Measurements from ENCODE around the gene CASZ1.

The CASZ1 gene

GRCh38 chr1:10640843-10641553 lies 155.4 kb downstream of the CASZ1 start:
- Histone ChIP-seq H3K36me3 (ENCODE audit: control insufficient read depth, insufficient read depth, low read length) (peaks cover 6% of the 10 kb centered on the region), H3K9ac (ENCODE audit: low read depth, low read length) (no peak overlapping the region), H3K4me1 (ENCODE audit: control insufficient read depth, insufficient read depth, low read length) (no peaks in the 10 kb centered on the region), H3K9me3 (ENCODE audit: control insufficient read depth, insufficient read depth, low read length) (no peaks in the 10 kb centered on the region), H3K4me3 (ENCODE audit: low read depth, low read length) (no peak overlapping the region), H3K27me3 (ENCODE audit: control insufficient read depth, insufficient read depth, low read length) (peaks cover 17% of the 10 kb centered on the region)

GRCh38 chr1:10639775-10640578 lies 156.5 kb downstream of the CASZ1 start:
- no peaks in the 10 kb centered on the region for H3K9me3 ChIP-seq (ENCODE audit: control insufficient read depth, insufficient read depth, low read length)
- H3K4me3 ChIP-seq (ENCODE audit: low read depth, low read length): peak overlapping the region; percentile 18
- no peak overlapping the region for H3K9ac ChIP-seq (ENCODE audit: low read depth, low read length)
- H3K36me3 ChIP-seq (ENCODE audit: control insufficient read depth, insufficient read depth, low read length): peaks cover 6% of the 10 kb centered on the region
- H3K27me3 ChIP-seq (ENCODE audit: control insufficient read depth, insufficient read depth, low read length): peaks cover 17% of the 10 kb centered on the region
- H3K4me1 ChIP-seq (ENCODE audit: control insufficient read depth, insufficient read depth, low read length): no peaks in the 10 kb centered on the region

GRCh38 chr1:10639011-10639774 lies 157.3 kb downstream of the CASZ1 start:
- Histone ChIP-seq H3K27me3 (ENCODE audit: control insufficient read depth, insufficient read depth, low read length) (peaks cover 17% of the 10 kb centered on the region), H3K4me3 (ENCODE audit: low read depth, low read length) (peak overlapping the region; percentile 18), H3K9ac (ENCODE audit: low read depth, low read length) (no peak overlapping the region), H3K9me3 (ENCODE audit: control insufficient read depth, insufficient read depth, low read length) (no peaks in the 10 kb centered on the region), H3K36me3 (ENCODE audit: control insufficient read depth, insufficient read depth, low read length) (peaks cover 6% of the 10 kb centered on the region), H3K4me1 (ENCODE audit: control insufficient read depth, insufficient read depth, low read length) (no peaks in the 10 kb centered on the region)

- Histone ChIP-seq H3K4me3 (ENCODE audit: low read depth, low read length) (peak overlapping the region; percentile 22), H3K27me3 (ENCODE audit: control insufficient read depth, insufficient read depth, low read length) (peaks cover 17% of the 10 kb centered on the region), H3K9me3 (ENCODE audit: control insufficient read depth, insufficient read depth, low read length) (no peaks in the 10 kb centered on the region), H3K9ac (ENCODE audit: low read depth, low read length) (no peak overlapping the region), H3K36me3 (ENCODE audit: control insufficient read depth, insufficient read depth, low read length) (peaks cover 6% of the 10 kb centered on the region), H3K4me1 (ENCODE audit: control insufficient read depth, insufficient read depth, low read length) (no peaks in the 10 kb centered on the region)
These were observed 157.9 kb downstream of the CASZ1 start for GRCh38 chr1:10638559-10639005.

- Histone ChIP-seq H3K9ac (ENCODE audit: low read depth, low read length) (no peak overlapping the region), H3K4me3 (ENCODE audit: low read depth, low read length) (peak overlapping the region; percentile 22), H3K36me3 (ENCODE audit: control insufficient read depth, insufficient read depth, low read length) (peaks cover 3% of the 10 kb centered on the region), H3K27me3 (ENCODE audit: control insufficient read depth, insufficient read depth, low read length) (peaks cover 17% of the 10 kb centered on the region), H3K4me1 (ENCODE audit: control insufficient read depth, insufficient read depth, low read length) (no peaks in the 10 kb centered on the region), H3K9me3 (ENCODE audit: control insufficient read depth, insufficient read depth, low read length) (no peaks in the 10 kb centered on the region)
These were observed 158.4 kb downstream of the CASZ1 start for GRCh38 chr1:10637834-10638558.

- Histone ChIP-seq H3K27me3 (ENCODE audit: control insufficient read depth, insufficient read depth, low read length) (peaks cover 17% of the 10 kb centered on the region), H3K9ac (ENCODE audit: low read depth, low read length) (no peak overlapping the region), H3K9me3 (ENCODE audit: control insufficient read depth, insufficient read depth, low read length) (no peaks in the 10 kb centered on the region), H3K4me1 (ENCODE audit: control insufficient read depth, insufficient read depth, low read length) (no peaks in the 10 kb centered on the region), H3K36me3 (ENCODE audit: control insufficient read depth, insufficient read depth, low read length) (peaks cover 3% of the 10 kb centered on the region), H3K4me3 (ENCODE audit: low read depth, low read length) (no peak overlapping the region)
These were observed 159.0 kb downstream of the CASZ1 start for GRCh38 chr1:10637400-10637799.

GRCh38 chr1:10635992-10636391 lies 160.5 kb downstream of the CASZ1 start:
- H3K4me1 ChIP-seq (ENCODE audit: control insufficient read depth, insufficient read depth, low read length): no peaks in the 10 kb centered on the region
- H3K27me3 ChIP-seq (ENCODE audit: control insufficient read depth, insufficient read depth, low read length): peaks cover 17% of the 10 kb centered on the region
- peaks cover 3% of the 10 kb centered on the region for H3K36me3 ChIP-seq (ENCODE audit: control insufficient read depth, insufficient read depth, low read length)
- no peak overlapping the region for H3K9ac ChIP-seq (ENCODE audit: low read depth, low read length)
- H3K4me3 ChIP-seq (ENCODE audit: low read depth, low read length): no peak overlapping the region
- no peaks in the 10 kb centered on the region for H3K9me3 ChIP-seq (ENCODE audit: control insufficient read depth, insufficient read depth, low read length)

- Histone ChIP-seq H3K4me1 (ENCODE audit: control insufficient read depth, insufficient read depth, low read length) (no peaks in the 10 kb centered on the region), H3K27me3 (ENCODE audit: control insufficient read depth, insufficient read depth, low read length) (peaks cover 14% of the 10 kb centered on the region), H3K4me3 (ENCODE audit: low read depth, low read length) (no peak overlapping the region), H3K36me3 (ENCODE audit: control insufficient read depth, insufficient read depth, low read length) (peaks cover 3% of the 10 kb centered on the region), H3K9ac (ENCODE audit: low read depth, low read length) (no peak overlapping the region), H3K9me3 (ENCODE audit: control insufficient read depth, insufficient read depth, low read length) (no peaks in the 10 kb centered on the region)
These were observed 161.2 kb downstream of the CASZ1 start for GRCh38 chr1:10635085-10635896.

- no peaks in the 10 kb centered on the region for H3K9me3 ChIP-seq (ENCODE audit: control insufficient read depth, insufficient read depth, low read length)
- peaks cover 2% of the 10 kb centered on the region for H3K36me3 ChIP-seq (ENCODE audit: control insufficient read depth, insufficient read depth, low read length)
- H3K27me3 ChIP-seq (ENCODE audit: control insufficient read depth, insufficient read depth, low read length): peaks cover 9% of the 10 kb centered on the region
- H3K4me3 ChIP-seq (ENCODE audit: low read depth, low read length): no peak overlapping the region
- peak overlapping the region; percentile 12 for H3K9ac ChIP-seq (ENCODE audit: low read depth, low read length)
- no peaks in the 10 kb centered on the region for H3K4me1 ChIP-seq (ENCODE audit: control insufficient read depth, insufficient read depth, low read length)
These were observed 161.9 kb downstream of the CASZ1 start for GRCh38 chr1:10634428-10635084.

- H3K4me3 ChIP-seq (ENCODE audit: low read depth, low read length): no peak overlapping the region
These were observed 162.4 kb downstream of the CASZ1 start for GRCh38 chr1:10634075-10634427.

More at GRCh38 chr1:10634075-10634427, 162.4 kb downstream of the CASZ1 start:
- no peaks in the 10 kb centered on the region for H3K4me1 ChIP-seq (ENCODE audit: control insufficient read depth, insufficient read depth, low read length)
- H3K27me3 ChIP-seq (ENCODE audit: control insufficient read depth, insufficient read depth, low read length): peaks cover 6% of the 10 kb centered on the region
- H3K9ac ChIP-seq (ENCODE audit: low read depth, low read length): no peak overlapping the region
- H3K36me3 ChIP-seq (ENCODE audit: control insufficient read depth, insufficient read depth, low read length): no peaks in the 10 kb centered on the region
- no peaks in the 10 kb centered on the region for H3K9me3 ChIP-seq (ENCODE audit: control insufficient read depth, insufficient read depth, low read length)

Data from iPS-15b (cell line).